Esophagus (tissue), 2 donors: ENCODE data around the gene GABBR1. TPM values are rescaled to one million over a fixed set of nuclear protein-coding genes. Genes with fewer than 3 reads are reported as not detected.

Experiments used
- H3K27ac ChIP-seq, 2 donors: one replicate each; pipeline ENCODE4 v1.5.1; 2013; ENCODE audit warnings: low read depth in 2 of 2, mild to moderate bottlenecking in 2 of 2, inconsistent platforms in 1 of 2, low read length in 1 of 2, moderate library complexity in 1 of 2
- H3K27me3 ChIP-seq, 2 donors: one replicate each; pipeline ENCODE4 v1.6.1; 2013; ENCODE audit warnings: low read length in 2 of 2, control low read depth in 1 of 2, mild to moderate bottlenecking in 1 of 2; ENCODE audit not compliant: insufficient read depth in 2 of 2, control insufficient read depth in 1 of 2
- H3K36me3 ChIP-seq, 2 donors: one replicate each; pipeline ENCODE4 v1.6.1; 2013; ENCODE audit warnings: low read length in 1 of 2; ENCODE audit not compliant: control insufficient read depth in 2 of 2, insufficient read depth in 2 of 2
- H3K4me1 ChIP-seq, 2 donors: one replicate each; pipeline ENCODE4 v1.6.1; 2013; ENCODE audit warnings: low read length in 1 of 2; ENCODE audit not compliant: control insufficient read depth in 2 of 2, insufficient read depth in 2 of 2
- H3K4me3 ChIP-seq, 2 donors: one replicate each; pipeline ENCODE4 v1.5.1; 2013; ENCODE audit warnings: low read length in 2 of 2, mild to moderate bottlenecking in 2 of 2, low read depth in 1 of 2, moderate library complexity in 1 of 2
- H3K9me3 ChIP-seq, 2 donors: one replicate each; pipeline ENCODE4 v1.6.1; 2013; ENCODE audit warnings: mild to moderate bottlenecking in 2 of 2, low read depth in 1 of 2, low read length in 1 of 2, moderate library complexity in 1 of 2; ENCODE audit not compliant: control insufficient read depth in 2 of 2, insufficient read depth in 1 of 2
- WGBS, 2 donors: extraction: QIAGEN DNeasy Blood & Tissue Kit; methylation state at CpG; one replicate each; pipeline ENCODE4 v1.1.7; 2013; 5-methylcytosine and 5-hydroxymethylcytosine counted together
- polyA plus RNA-seq, 2 donors: library from polyadenylated mRNA; stranded (reverse); fragments of 200-250 nt; gene quantifications; one replicate each; pipeline ENCODE4 v1.2.3, GENCODE V29; 2013
- donor health status: healthy with polysubstance abuse.
- donor health status: Bipolar disorder and iron deficiency.

GABBR1 gene
- polyA plus RNA-seq, 2 donors: 13.0 to 28.1 TPM

DNA sequence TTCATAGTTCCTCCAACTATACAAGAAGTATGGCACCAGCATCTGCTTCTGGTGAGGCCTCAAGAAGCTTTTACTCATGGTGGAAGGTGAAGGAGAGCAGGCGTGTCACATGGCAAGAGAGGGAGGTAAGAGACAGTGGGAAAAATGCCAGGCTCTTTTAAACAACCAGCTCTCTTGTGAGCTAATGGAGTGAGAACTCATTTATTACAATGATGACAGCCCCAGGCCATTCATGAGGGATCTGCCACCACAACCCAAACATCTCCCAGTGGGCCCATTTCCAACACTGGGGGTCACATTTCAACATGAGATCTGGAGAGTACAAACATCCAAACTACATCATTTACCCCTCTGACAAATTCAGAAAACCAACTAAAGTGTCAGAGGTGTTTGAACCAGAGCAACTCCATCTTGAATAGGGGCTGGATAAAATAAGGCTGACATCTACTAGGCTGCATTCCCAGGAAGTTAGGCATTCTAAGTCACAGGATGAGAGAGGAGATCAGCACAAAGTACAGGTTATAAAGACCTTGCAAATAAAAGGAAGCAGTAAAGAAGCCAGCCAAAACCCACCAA is 71.3 kb downstream of the GABBR1 start:
- WGBS, 2 donors: 67 to 82% methylated on average over 1 of the region's 1 CpG
- H3K27me3 ChIP-seq: no peaks in the 10 kb centered on the region

DNA sequence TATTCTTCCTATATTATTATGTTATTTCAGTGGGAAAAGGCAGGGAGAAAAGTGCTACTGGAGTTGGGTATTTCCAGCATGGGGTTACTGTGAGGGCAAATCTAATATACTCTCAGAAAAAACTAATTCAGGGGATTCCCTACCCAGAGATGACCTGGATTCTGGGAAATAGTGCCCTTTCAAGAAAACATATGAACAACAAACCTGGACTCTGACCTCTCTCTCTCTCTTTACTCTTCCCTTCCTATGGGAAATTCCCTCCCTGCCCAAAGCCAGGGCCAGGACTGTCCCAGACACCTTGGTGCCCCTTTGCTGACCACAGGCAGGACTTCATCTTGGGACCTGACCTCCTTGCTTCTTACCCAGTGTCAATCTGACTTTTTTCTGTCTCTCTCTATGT is 71.9 kb downstream of the GABBR1 start:
- Histone ChIP-seq H3K9me3 (no peaks in the 10 kb centered on the region), H3K4me1 (no peaks in the 10 kb centered on the region), H3K4me3 (no peak overlapping the region), H3K27ac (no peak overlapping the region), H3K36me3 (no peaks in the 10 kb centered on the region), H3K27me3 (no peaks in the 10 kb centered on the region)

More for the DNA sequence above, 71.3 kb downstream of the GABBR1 start:
- no peaks in the 10 kb centered on the region for H3K9me3 ChIP-seq
- no peaks in the 10 kb centered on the region for H3K4me1 ChIP-seq
- no peak overlapping the region for H3K4me3 ChIP-seq
- H3K27ac ChIP-seq: no peak overlapping the region
- no peaks in the 10 kb centered on the region for H3K36me3 ChIP-seq

DNA sequence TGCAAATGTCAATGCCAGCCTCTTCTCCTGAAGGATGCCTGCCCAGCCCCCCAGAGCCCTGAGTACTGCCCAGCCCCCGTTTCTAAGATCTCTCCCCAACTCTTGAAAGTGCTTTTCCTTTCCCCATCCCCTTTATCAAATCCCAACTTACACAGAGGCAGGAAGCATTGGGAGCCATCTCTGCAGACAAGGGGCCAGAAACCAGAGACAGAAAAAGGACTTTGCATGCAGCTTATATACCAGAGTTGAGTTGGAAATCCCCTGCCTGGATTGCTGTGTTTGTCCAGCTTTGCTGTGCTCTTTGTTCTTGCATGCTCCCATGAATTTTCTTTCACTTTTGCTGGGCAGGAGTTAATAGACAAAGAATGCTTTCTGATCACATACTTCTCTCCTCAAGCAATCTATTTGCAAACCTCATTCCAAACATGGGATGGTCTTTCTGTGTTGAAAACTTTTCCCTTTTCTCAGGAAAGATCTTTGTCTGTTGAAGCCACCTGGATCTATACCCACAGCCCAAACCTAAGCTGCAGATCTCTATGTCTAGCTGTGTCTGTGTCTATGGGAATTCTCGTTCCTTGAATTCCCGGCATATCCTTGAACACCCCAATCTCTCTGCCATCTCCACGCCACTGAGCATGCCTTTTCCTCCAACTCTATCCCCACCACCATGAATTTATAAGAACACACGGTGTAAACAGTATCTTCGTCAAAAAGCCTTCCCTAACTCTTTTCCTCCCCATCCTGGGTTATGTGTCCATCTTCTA is 73.3 kb downstream of the GABBR1 start, which contains the start of gene UBD:
Gene UBD, minus strand, starts transcription at position 209 of the 764 bp plus-strand sequence. Its CDS starts 31 bp downstream, at position 178.
- H3K27me3 ChIP-seq: no peaks in the 10 kb centered on the region
- H3K4me3 ChIP-seq: no peak within 1 kb of the TSS
- H3K27ac ChIP-seq: no peak within 1 kb of the TSS
- no peaks in the 10 kb centered on the region for H3K4me1 ChIP-seq
- no peaks in the 10 kb centered on the region for H3K36me3 ChIP-seq
- WGBS, 2 donors: 60 to 63% methylated on average over 6 of the region's 6 CpGs
- H3K9me3 ChIP-seq: no peaks in the 10 kb centered on the region

DNA sequence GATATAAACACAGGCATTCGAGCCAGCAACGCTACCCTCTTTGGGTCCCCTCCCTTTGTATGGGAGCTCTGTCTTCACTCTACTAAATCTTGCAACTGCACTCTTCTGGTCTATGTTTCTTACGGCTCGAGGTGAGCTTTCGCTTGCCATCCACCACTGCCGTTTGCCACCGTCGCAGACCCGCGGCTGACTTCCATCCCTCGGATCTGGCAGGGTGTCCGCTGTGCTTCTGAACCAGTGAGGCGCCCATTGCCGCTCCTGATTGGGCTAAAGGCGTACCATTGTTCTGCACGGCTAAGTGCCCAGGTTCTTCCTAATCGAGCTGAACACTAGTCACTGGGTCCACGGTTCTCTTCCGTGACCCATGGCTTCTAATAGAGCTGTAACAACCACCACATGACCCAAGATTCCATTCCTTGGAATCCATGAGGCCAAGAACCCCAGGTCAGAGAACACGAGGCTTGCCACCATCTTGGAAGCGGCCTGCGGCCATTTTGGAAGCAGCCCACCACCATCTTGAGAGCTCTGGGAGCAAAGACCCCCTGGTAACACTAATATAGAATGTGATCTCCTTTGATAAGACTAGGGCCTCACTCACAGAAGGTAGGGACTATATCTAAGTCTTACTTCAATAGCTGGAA is 74.4 kb downstream of the GABBR1 start:
- peaks cover 0 to 4% of the 10 kb centered on the region in 2 donors for H3K4me1 ChIP-seq
- no peak overlapping the region for H3K4me3 ChIP-seq
- no peaks in the 10 kb centered on the region for H3K36me3 ChIP-seq
- peaks cover 0 to 7% of the 10 kb centered on the region in 2 donors for H3K27me3 ChIP-seq
- H3K9me3 ChIP-seq: peaks cover 0 to 2% of the 10 kb centered on the region in 2 donors
- no peak overlapping the region for H3K27ac ChIP-seq
- 90 to 91% methylated on average over 22 of the region's 22 CpGs for WGBS, 2 donors

DNA sequence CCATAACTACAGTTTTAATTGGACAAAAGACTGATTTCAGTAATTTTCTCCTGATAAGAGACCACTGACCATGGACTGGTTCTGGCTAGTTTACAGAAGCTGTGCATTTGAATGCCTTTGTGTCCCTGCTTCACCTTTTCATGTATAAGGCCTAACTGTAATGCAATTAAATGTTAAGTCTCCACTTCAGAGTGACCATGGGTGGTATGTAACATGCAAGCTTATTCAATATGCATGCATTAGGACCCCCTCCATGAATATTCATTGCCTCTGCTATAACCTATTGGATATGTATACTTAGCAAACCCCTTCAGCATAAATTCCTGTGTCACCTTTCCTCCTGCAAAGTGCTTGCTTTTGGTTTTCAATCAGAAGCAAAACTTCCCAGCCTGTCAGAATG is 75.7 kb downstream of the GABBR1 start:
- H3K4me3 ChIP-seq: no peak overlapping the region
- H3K27ac ChIP-seq: no peak overlapping the region
- peaks cover 0 to 3% of the 10 kb centered on the region in 2 donors for H3K9me3 ChIP-seq
- no peaks in the 10 kb centered on the region for H3K36me3 ChIP-seq
- peaks cover 0 to 7% of the 10 kb centered on the region in 2 donors for H3K27me3 ChIP-seq
- peaks cover 0 to 9% of the 10 kb centered on the region in 2 donors for H3K4me1 ChIP-seq

DNA sequence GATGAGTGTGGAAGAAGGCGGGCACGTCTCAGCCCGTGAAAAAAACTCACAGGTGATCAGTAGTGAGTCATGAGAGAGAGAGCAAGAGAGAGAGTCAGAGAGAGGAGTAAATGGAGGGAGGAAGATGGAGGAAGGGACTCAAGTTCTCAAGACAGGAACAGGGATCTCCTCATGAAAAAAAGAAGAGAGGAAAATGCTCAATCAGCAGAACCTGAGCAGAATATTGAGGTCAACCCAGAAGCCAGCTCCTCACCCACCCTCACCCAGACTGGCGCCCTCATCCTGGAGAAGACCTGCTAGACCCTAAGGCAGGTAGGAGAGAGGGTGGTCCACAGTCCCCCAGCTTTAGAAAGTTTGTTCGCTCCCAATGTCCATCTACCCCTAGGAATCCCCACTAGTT is 78.2 kb downstream of the GABBR1 start:
- 73 to 85% methylated on average over 5 of the region's 5 CpGs for WGBS, 2 donors
- Histone ChIP-seq H3K27me3 (peaks cover 0 to 7% of the 10 kb centered on the region in 2 donors), H3K27ac (no peak overlapping the region)

DNA sequence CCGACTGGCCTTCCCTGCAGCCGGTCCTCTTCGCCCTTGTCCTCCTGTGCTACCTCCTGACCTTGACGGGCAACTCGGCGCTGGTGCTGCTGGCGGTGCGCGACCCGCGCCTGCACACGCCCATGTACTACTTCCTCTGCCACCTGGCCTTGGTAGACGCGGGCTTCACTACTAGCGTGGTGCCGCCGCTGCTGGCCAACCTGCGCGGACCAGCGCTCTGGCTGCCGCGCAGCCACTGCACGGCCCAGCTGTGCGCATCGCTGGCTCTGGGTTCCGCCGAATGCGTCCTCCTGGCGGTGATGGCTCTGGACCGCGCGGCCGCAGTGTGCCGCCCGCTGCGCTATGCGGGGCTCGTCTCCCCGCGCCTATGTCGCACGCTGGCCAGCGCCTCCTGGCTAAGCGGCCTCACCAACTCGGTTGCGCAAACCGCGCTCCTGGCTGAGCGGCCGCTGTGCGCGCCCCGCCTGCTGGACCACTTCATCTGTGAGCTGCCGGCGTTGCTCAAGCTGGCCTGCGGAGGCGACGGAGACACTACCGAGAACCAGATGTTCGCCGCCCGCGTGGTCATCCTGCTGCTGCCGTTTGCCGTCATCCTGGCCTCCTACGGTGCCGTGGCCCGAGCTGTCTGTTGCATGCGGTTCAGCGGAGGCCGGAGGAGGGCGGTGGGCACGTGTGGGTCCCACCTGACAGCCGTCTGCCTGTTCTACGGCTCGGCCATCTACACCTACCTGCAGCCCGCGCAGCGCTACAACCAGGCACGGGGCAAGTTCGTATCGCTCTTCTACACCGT is 79.5 kb downstream of the GABBR1 start:
- 9 to 12% methylated on average over 83 of the region's 83 CpGs for WGBS, 2 donors
- Histone ChIP-seq H3K27me3 (peaks cover 0 to 7% of the 10 kb centered on the region in 2 donors), H3K36me3 (no peaks in the 10 kb centered on the region), H3K27ac (no peak overlapping the region), H3K9me3 (peaks cover 0 to 3% of the 10 kb centered on the region in 2 donors), H3K4me1 (peaks cover 0 to 9% of the 10 kb centered on the region in 2 donors), H3K4me3 (peak overlapping the region; percentile 23 to 25)

More for the DNA sequence above, 78.2 kb downstream of the GABBR1 start:
- Histone ChIP-seq H3K36me3 (no peaks in the 10 kb centered on the region), H3K4me1 (peaks cover 0 to 9% of the 10 kb centered on the region in 2 donors), H3K4me3 (no peak overlapping the region), H3K9me3 (peaks cover 0 to 3% of the 10 kb centered on the region in 2 donors)

DNA sequence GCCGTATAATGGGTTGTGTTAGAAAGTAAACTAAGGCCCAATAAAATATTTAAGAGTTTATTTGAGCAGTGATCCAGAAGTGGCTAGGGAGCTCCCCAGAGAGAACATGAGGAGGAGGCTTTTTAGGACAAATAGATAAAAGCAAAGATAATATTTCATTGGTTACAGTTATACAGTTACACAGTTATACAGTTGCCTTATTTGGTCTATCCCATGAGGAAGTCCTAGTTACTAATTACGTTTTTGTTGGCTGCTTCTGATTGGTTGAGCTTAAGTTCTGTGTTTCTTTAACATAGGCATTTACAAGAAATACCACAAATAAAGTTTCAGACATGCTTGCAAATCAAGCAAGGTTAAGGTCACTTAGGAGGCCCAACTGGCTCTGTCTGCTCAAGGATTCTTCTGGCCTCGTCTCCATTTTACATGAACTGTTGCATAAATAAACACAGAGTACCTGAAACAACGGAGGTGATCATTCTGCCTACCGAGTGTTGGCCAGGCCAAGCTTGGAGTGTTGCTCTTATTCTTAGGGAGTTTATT is 80.4 kb downstream of the GABBR1 start:
- H3K27me3 ChIP-seq: peaks cover 0 to 7% of the 10 kb centered on the region in 2 donors
- H3K9me3 ChIP-seq: peaks cover 0 to 3% of the 10 kb centered on the region in 2 donors
- H3K4me1 ChIP-seq: peaks cover 0 to 9% of the 10 kb centered on the region in 2 donors
- no peak overlapping the region for H3K4me3 ChIP-seq
- 33 to 35% methylated on average over 5 of the region's 5 CpGs for WGBS, 2 donors
- H3K36me3 ChIP-seq: no peaks in the 10 kb centered on the region
- H3K27ac ChIP-seq: no peak overlapping the region

DNA sequence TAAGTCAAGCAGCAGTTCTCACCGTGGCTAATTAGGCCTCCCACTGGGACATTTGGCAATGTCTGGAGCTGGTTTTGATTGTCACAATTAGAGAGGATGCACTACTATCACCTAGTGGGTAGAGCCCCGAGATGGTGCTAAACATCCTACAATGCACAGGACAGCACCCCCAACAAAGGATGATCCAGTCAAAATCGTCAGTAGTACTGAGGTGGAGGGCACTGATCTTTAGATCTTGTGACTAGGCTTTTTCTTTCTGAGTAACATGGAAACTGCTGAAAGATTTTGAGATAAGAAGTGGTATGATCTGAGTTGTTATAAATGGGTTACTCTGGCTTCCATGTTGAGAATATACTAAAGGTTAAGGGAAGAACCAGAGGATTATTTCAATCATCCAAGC is 85.4 kb downstream of the GABBR1 start:
- Histone ChIP-seq H3K27ac (no peak overlapping the region), H3K9me3 (no peaks in the 10 kb centered on the region), H3K27me3 (no peaks in the 10 kb centered on the region), H3K4me3 (no peak overlapping the region), H3K4me1 (no peaks in the 10 kb centered on the region), H3K36me3 (no peaks in the 10 kb centered on the region)
- 37 to 39% methylated on average over 3 of the region's 3 CpGs for whole genome bisulfite sequencing, 2 donors
